Natural killer cell (primary cell): ENCODE measurements around the gene NOL8. TPM values are rescaled to one million over a fixed set of nuclear protein-coding genes. Genes with fewer than 3 reads are reported as not detected.

Experiments used
- ATAC-seq, 3 donors: fragments of 150-1000 bp in 2 of 3; fragments of 200-7000 bp in 1 of 3; cut with Tn5 transposase; 1 replicate in 1 of 3; 2 replicates in 2 of 3; pipeline ENCODE4 v1.10.0; 2021; ENCODE audit warnings: mild to moderate bottlenecking in 2 of 3, moderate library complexity in 2 of 3
- DNase-seq, 2 donors: peaks; one replicate each; pipeline versions ENCODE4 v3.0.0 to v3.0.0-alpha.2; 2013 to 2021; ENCODE audit warnings: mixed read lengths in 1 of 2
- H3K27ac ChIP-seq: one replicate; pipeline ENCODE4 v1.5.1; 2013; ENCODE audit warnings: mild to moderate bottlenecking, low read length
- H3K27me3 ChIP-seq: one replicate; pipeline ENCODE4 v1.6.1; 2013; ENCODE audit warnings: low read length; ENCODE audit not compliant: control insufficient read depth, insufficient read depth
- H3K36me3 ChIP-seq: one replicate; pipeline ENCODE4 v1.6.1; 2013; ENCODE audit warnings: low read length; ENCODE audit not compliant: control insufficient read depth, insufficient read depth
- H3K4me1 ChIP-seq: one replicate; pipeline ENCODE4 v1.6.1; 2013; ENCODE audit warnings: low read length; ENCODE audit not compliant: control insufficient read depth, insufficient read depth
- H3K4me3 ChIP-seq: one replicate; pipeline ENCODE4 v1.5.1; 2013; ENCODE audit warnings: low read length
- H3K9me3 ChIP-seq: one replicate; pipeline ENCODE4 v1.6.1; 2013; ENCODE audit warnings: low read length; ENCODE audit not compliant: control insufficient read depth, insufficient read depth
- H3K27ac Mint-ChIP-seq, 2 donors: one replicate each; pipeline ENCODE4 v1.8.0; 2022; ENCODE audit warnings: mild to moderate bottlenecking in 2 of 2, mixed read lengths in 2 of 2, moderate library complexity in 1 of 2
- H3K27me3 Mint-ChIP-seq, 2 donors: one replicate each; pipeline ENCODE4 v1.8.0; 2022; ENCODE audit warnings: low read depth in 2 of 2, mixed read lengths in 2 of 2
- H3K36me3 Mint-ChIP-seq: one replicate; pipeline ENCODE4 v1.8.0; 2022; ENCODE audit warnings: mixed read lengths
- H3K4me1 Mint-ChIP-seq, 2 donors: one replicate each; pipeline ENCODE4 v1.8.0; 2022; ENCODE audit warnings: mixed read lengths in 2 of 2
- H3K4me3 Mint-ChIP-seq: one replicate; pipeline ENCODE4 v1.8.0; 2022; ENCODE audit warnings: mild to moderate bottlenecking, moderate library complexity, mixed read lengths
- H3K9me3 Mint-ChIP-seq, 2 donors: one replicate each; pipeline ENCODE4 v1.8.0; 2022; ENCODE audit warnings: mixed read lengths in 2 of 2
- WGBS: methylation state at CpG from one replicate; pipeline ENCODE4 v1.1.7; 2013; ENCODE audit warnings: missing lambda C conversion rate; ENCODE audit not compliant: insufficient coverage; 5-methylcytosine and 5-hydroxymethylcytosine counted together
- intact Hi-C: fragments of 100-400 bp; cut with micrococcal nuclease; formaldehyde crosslinking; loops from one replicate; pipeline ENCODE4 v1.14.2; 2022
- total RNA-seq, 4 donors: library from RNA; stranded (reverse); fragments of 120-200 nt in 1 of 4; gene quantifications; one replicate each; pipeline versions ENCODE4 v1.2.3 to v1.2.4, GENCODE V29; 2013 to 2022
- TF ChIP-seq, protein P1 (sequence below): fragments of 200-600 bp; IDR thresholded peaks from one replicate; pipeline ENCODE4 v1.8.0; 2022; ENCODE audit warnings: antibody characterized with exemption

Gene NOL8
- total RNA-seq, 3 donors from 2014 or later (not counting 1 experiment from before 2014, with no cell fraction given): 42.3 to 50.7 (median 46.7) TPM

DNA sequence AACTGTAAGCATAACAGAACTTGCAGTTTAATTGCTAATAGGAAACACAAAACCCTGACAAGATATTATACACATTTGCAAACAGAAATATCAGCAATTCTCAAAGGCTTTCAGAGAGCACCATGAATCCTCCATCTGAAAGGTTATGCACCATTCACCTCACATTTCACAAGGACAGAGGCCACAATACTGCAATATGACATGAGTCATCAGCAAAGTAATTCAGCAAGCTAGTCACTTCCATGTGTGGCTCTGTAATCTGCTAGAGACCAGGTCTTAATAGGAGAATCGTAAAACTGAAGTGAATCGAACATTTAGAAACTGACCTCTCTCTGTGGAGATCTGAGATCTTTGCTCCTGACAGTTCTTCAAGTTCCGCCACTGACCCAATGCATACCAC is 60.0 kb downstream of the NOL8 start:
- ATAC-seq: no peak
- H3K4me3 Mint-ChIP-seq: no peak overlapping the region
- intact Hi-C loops: no loop called here

DNA sequence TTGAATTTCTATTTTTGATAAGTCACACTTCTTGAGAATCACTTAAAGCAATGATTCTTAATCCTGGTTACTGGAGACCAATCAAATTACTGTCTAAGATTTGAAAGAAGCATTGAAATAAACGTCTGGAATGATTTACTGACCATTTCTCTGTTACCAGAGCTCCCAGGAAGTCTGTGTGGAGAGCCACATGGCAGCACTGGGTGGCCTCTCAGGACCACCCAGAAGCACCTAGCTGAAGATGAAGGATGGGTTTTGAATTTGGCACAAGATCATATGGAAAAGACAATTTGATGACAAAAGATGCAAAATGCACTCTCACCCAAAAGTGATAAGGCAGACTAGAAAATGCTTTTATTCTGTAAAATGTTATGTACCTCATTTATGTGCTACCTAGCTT is 62.0 kb downstream of the NOL8 start:
- ATAC-seq (no peak), DNase-seq (no peak)
- Mint-ChIP-seq H3K27me3 (no peaks in the 10 kb centered on the region), H3K27ac (peak overlapping the region in 1 of 2 donors; percentile 9), H3K9me3 (no peaks in the 10 kb centered on the region), H3K4me3 (no peak overlapping the region), H3K36me3 (peaks cover 43% of the 10 kb centered on the region), H3K4me1 (no peaks in the 10 kb centered on the region)
- no peaks in the 10 kb centered on the region for H3K4me1 ChIP-seq
- TF ChIP-seq, protein P1, sequence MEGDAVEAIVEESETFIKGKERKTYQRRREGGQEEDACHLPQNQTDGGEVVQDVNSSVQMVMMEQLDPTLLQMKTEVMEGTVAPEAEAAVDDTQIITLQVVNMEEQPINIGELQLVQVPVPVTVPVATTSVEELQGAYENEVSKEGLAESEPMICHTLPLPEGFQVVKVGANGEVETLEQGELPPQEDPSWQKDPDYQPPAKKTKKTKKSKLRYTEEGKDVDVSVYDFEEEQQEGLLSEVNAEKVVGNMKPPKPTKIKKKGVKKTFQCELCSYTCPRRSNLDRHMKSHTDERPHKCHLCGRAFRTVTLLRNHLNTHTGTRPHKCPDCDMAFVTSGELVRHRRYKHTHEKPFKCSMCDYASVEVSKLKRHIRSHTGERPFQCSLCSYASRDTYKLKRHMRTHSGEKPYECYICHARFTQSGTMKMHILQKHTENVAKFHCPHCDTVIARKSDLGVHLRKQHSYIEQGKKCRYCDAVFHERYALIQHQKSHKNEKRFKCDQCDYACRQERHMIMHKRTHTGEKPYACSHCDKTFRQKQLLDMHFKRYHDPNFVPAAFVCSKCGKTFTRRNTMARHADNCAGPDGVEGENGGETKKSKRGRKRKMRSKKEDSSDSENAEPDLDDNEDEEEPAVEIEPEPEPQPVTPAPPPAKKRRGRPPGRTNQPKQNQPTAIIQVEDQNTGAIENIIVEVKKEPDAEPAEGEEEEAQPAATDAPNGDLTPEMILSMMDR: no peak
- H3K27me3 ChIP-seq: no peaks in the 10 kb centered on the region
- intact Hi-C loops: no loop called here
- H3K4me3 ChIP-seq: no peak overlapping the region
- H3K9me3 ChIP-seq: no peaks in the 10 kb centered on the region
- 74% methylated on average over 1 of the region's 1 CpG for WGBS
- H3K36me3 ChIP-seq: peaks cover 91% of the 10 kb centered on the region
- H3K27ac ChIP-seq: no peak overlapping the region

More for the DNA sequence above, 60.0 kb downstream of the NOL8 start:
- H3K27ac ChIP-seq: no peak overlapping the region
- H3K9me3 ChIP-seq: no peaks in the 10 kb centered on the region
- no peaks in the 10 kb centered on the region for H3K4me1 Mint-ChIP-seq
- DNase-seq: no peak
- WGBS: 98% methylated on average over 3 of the region's 3 CpGs
- H3K36me3 ChIP-seq: peaks cover 91% of the 10 kb centered on the region
- H3K36me3 Mint-ChIP-seq: peaks cover 39% of the 10 kb centered on the region
- no peaks in the 10 kb centered on the region for H3K27me3 Mint-ChIP-seq
- no peaks in the 10 kb centered on the region for H3K9me3 Mint-ChIP-seq
- TF ChIP-seq, protein P1: no peak
- no peaks in the 10 kb centered on the region for H3K4me1 ChIP-seq
- no peak overlapping the region for H3K27ac Mint-ChIP-seq
- no peaks in the 10 kb centered on the region for H3K27me3 ChIP-seq
- no peak overlapping the region for H3K4me3 ChIP-seq

DNA sequence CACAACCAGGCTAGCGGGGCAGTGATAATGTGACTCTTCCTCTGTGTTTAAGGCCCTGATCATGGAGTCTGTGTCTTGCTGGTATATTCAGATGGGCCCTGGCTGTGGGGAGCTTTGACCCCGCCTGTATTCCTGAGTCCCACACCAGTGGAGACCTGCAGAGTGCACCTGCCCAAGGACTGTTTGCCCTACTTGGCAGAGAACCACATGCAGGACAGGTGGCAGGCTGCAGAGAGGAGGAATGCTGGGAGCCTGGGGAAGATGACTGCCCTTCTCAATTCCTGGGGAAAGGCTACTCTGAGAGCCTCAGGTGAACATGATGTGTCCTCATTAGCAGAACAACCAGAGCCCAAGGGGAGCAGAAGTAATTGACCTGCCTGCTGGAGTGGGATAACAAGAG is 67.8 kb downstream of the NOL8 start:
- TF ChIP-seq, protein P1: no peak
- H3K27me3 Mint-ChIP-seq: no peaks in the 10 kb centered on the region
- H3K4me3 Mint-ChIP-seq: no peak overlapping the region
- Histone ChIP-seq H3K27me3 (no peaks in the 10 kb centered on the region), H3K4me1 (no peaks in the 10 kb centered on the region), H3K36me3 (peaks cover 81% of the 10 kb centered on the region), H3K4me3 (no peak overlapping the region), H3K27ac (no peak overlapping the region), H3K9me3 (no peaks in the 10 kb centered on the region)
- no peak overlapping the region for H3K27ac Mint-ChIP-seq
- WGBS: 100% methylated on average over 2 of the region's 2 CpGs
- no peaks in the 10 kb centered on the region for H3K9me3 Mint-ChIP-seq
- no peak for ATAC-seq
- H3K4me1 Mint-ChIP-seq: no peaks in the 10 kb centered on the region
- intact Hi-C loops: no loop called here
- DNase-seq: no peak
- H3K36me3 Mint-ChIP-seq: peaks cover 21% of the 10 kb centered on the region
